Upper lobe of left lung (tissue), 6 donors: ENCODE data around the gene SSBP3. TPM values are rescaled to one million over a fixed set of nuclear protein-coding genes. Genes with fewer than 3 reads are reported as not detected.

Experiments
- ATAC-seq, 2 donors: fragments of 200-7000 bp; cut with Tn5 transposase; one replicate each; pipeline ENCODE4 v1.9.1; 2022; ENCODE audit warnings: mild to moderate bottlenecking in 2 of 2, moderate library complexity in 2 of 2; ENCODE audit not compliant: low FRiP score in 2 of 2
- DNase-seq, 2 donors: peaks; one replicate each; pipeline ENCODE4 v3.0.0-alpha.2; 2019 to 2020
- H3K27ac ChIP-seq, 4 donors: fragments of 200-600 bp; sonication (generic); one replicate each; pipeline ENCODE4 v1.5.1; 2016 to 2019
- H3K27me3 ChIP-seq, 4 donors: fragments of 200-600 bp; sonication (generic); one replicate each; pipeline ENCODE4 v1.5.1; 2017 to 2019
- H3K36me3 ChIP-seq, 4 donors: fragments of 200-600 bp; sonication (generic); one replicate each; pipeline ENCODE4 v1.5.1; 2016 to 2019
- H3K4me1 ChIP-seq, 4 donors: fragments of 200-600 bp; sonication (generic); one replicate each; pipeline ENCODE4 v1.5.1; 2018 to 2019
- H3K4me3 ChIP-seq, 4 donors: fragments of 200-600 bp; sonication (generic); one replicate each; pipeline ENCODE4 v1.5.1; 2017 to 2019; ENCODE audit warnings: mild to moderate bottlenecking in 2 of 4, moderate library complexity in 1 of 4
- H3K9me3 ChIP-seq, 4 donors: fragments of 200-600 bp; sonication (generic); one replicate each; pipeline ENCODE4 v1.5.1; 2018 to 2019
- EP300 ChIP-seq, 4 donors: sonication (generic); formaldehyde crosslinking; IDR thresholded peaks; one replicate each; pipeline ENCODE4 v1.5.1; 2017; ENCODE audit warnings: antibody characterized with exemption in 4 of 4, control low read depth in 2 of 4
- POLR2A ChIP-seq, 4 donors: fragments of 450-650 bp; IDR thresholded peaks; one replicate each; pipeline ENCODE4 v1.5.1; 2016 to 2017; ENCODE audit warnings: antibody characterized with exemption in 4 of 4, mild to moderate bottlenecking in 2 of 4
- POLR2AphosphoS5 ChIP-seq, 2 donors: sonication (generic); formaldehyde crosslinking; IDR thresholded peaks; one replicate each; pipeline ENCODE4 v1.5.1; 2017; ENCODE audit warnings: antibody characterized with exemption in 2 of 2
- WGBS, 2 donors: methylation state at CpG; one replicate each; pipeline ENCODE4 v1.1.5; 2017 to 2018; 5-methylcytosine and 5-hydroxymethylcytosine counted together
- total RNA-seq, 6 donors: library from RNA; depleted of rRNA in 4 of 6; stranded (reverse); fragments of >200 nt in 4 of 6; gene quantifications; one replicate each; pipeline versions ENCODE4 v1.1.0 to v1.2.1, GENCODE V29; 2016 to 2021
- TF ChIP-seq, protein P1 (sequence below), 6 experiments: fragments of 450-650 bp in 4 of 6; fragments of 200-600 bp in 2 of 6; sonication (generic) in 2 of 6; IDR thresholded peaks; one replicate each; pipeline ENCODE4 v1.5.1; 2016 to 2019; ENCODE audit warnings: antibody characterized with exemption in 6 of 6
- donor health status: DM: no; HTN: no; CAD: no; lungs with moderate emphysema.
- donor health status: DM: no; HTN: yes; CAD: no; lungs with severe emphysema.

Gene SSBP3
- total RNA-seq, 6 donors from 2014 or later, result 17.8 to 35.6 (median 26.4) TPM

DNA sequence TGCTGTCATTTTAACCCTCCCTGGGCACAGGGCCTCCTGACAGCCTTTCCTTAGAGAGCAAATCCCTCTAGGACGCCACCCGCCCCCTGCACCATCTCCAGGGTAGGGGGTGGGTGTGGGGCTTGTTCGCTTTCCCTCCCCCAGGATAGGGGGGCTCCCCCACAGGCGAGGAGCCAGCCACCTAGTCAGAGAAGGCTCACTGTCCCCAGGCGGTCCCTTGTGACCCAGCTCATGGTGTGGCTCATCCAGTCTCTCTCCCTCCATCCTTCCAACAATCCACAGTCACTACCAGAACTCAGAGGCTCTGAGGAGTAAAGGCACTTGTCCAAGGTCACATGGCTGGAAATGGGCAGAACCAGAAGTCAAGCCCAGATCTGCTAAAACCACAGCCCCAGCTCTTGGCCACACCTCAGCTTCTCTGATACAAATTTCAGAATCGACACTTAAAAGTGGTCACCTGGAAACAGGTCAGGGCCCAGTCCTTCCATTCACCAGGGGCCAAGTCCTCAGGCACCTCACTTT, 116.4 kb downstream of the SSBP3 start:
- H3K9me3 ChIP-seq, result no peaks in the 10 kb centered on the region
- TF ChIP-seq, protein P1, sequence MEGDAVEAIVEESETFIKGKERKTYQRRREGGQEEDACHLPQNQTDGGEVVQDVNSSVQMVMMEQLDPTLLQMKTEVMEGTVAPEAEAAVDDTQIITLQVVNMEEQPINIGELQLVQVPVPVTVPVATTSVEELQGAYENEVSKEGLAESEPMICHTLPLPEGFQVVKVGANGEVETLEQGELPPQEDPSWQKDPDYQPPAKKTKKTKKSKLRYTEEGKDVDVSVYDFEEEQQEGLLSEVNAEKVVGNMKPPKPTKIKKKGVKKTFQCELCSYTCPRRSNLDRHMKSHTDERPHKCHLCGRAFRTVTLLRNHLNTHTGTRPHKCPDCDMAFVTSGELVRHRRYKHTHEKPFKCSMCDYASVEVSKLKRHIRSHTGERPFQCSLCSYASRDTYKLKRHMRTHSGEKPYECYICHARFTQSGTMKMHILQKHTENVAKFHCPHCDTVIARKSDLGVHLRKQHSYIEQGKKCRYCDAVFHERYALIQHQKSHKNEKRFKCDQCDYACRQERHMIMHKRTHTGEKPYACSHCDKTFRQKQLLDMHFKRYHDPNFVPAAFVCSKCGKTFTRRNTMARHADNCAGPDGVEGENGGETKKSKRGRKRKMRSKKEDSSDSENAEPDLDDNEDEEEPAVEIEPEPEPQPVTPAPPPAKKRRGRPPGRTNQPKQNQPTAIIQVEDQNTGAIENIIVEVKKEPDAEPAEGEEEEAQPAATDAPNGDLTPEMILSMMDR (IDR thresholded peaks at IDR 0.05), result no peak
- no peak for TF ChIP-seq POLR2AphosphoS5 (IDR thresholded peaks at IDR 0.05)
- TF ChIP-seq EP300 (IDR thresholded peaks at IDR 0.05), result no peak
- no peak for TF ChIP-seq POLR2A (IDR thresholded peaks at IDR 0.05)
- ATAC-seq (no peak), DNase-seq (no peak)
- H3K27ac ChIP-seq, result peak overlapping the region; percentile 7 to 61 (median 26)
- H3K4me3 ChIP-seq, result no peak overlapping the region
- H3K36me3 ChIP-seq, result no peaks in the 10 kb centered on the region
- 85% methylated on average over 3 to 6 of the region's 6 CpGs for WGBS, 2 donors
- H3K4me1 ChIP-seq, result peaks cover 40 to 57% (median 45%) of the 10 kb centered on the region in 4 donors
- H3K27me3 ChIP-seq, result no peaks in the 10 kb centered on the region

- Histone ChIP-seq H3K4me1 (peaks cover 41 to 57% (median 49%) of the 10 kb centered on the region in 4 donors), H3K27me3 (no peaks in the 10 kb centered on the region), H3K36me3 (no peaks in the 10 kb centered on the region), H3K9me3 (no peaks in the 10 kb centered on the region), H3K4me3 (no peak overlapping the region), H3K27ac (peak overlapping the region; percentile 31 to 70 (median 63))
- no peak for ATAC-seq
- no peak for DNase-seq
- 80% methylated on average over 9 of the region's 9 CpGs for WGBS, 2 donors
- TF ChIP-seq POLR2A (IDR thresholded peaks at IDR 0.05) (no peak), POLR2AphosphoS5 (IDR thresholded peaks at IDR 0.05) (no peak), EP300 (IDR thresholded peaks at IDR 0.05) (no peak)
- TF ChIP-seq, protein P1 (IDR thresholded peaks at IDR 0.05), result no peak
These were observed 118.4 kb downstream of the SSBP3 start for GRCh38 chr1:54287801-54288211.

DNA sequence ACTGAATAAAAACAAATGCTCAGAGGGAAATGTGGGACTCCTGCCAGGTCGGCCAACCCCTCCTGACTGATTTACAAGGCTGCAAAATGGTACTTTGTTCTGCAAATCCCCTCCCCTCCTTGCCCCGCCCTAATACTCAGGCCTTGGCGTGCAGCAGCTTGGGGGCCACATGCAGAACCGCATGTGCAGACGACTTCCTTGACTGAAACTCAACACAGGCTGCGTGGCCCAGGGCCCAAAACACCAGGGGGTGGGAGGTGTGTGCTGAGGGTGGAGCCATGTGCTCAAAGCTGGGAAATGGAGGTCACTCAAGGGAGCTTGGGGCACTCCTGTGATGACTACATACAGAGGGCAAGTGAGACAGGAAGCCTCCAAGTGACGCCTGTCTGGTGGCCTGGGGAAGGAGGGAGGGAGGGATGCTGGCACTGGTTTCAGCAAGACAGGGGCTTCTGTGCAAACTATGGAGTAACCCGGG, 119.0 kb downstream of the SSBP3 start:
- H3K4me1 ChIP-seq, result peaks cover 41 to 57% (median 52%) of the 10 kb centered on the region in 4 donors

DNA sequence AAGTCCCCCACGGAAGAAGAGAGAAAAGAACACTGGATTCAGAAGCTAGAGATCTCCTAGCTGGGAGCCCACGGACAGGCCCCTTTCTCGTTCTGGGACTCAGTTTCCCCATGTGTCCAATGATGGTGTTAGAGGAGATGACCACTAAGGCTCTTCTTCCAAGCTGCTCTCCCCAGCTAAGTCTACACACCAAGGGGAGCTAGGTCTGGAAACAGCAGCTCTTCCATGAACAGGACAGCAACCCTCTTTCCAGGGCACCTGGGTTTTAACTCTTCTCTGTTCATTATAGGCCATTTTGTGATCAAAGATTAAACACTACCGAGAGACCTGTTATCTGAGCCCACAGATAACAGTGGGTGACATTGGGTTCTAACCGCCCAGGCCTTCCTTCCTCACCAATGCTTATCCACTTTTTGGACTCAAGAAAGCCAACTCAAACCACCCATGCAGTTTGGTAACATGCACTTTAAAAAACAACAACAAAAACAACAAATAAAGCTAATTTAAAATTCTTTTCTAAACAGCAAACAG, 120.3 kb downstream of the SSBP3 start:
- H3K27me3 ChIP-seq, result no peaks in the 10 kb centered on the region
- H3K9me3 ChIP-seq, result no peaks in the 10 kb centered on the region
- no peak for DNase-seq
- 92 to 97% methylated on average over 5 of the region's 5 CpGs for WGBS, 2 donors
- H3K36me3 ChIP-seq, result no peaks in the 10 kb centered on the region
- ATAC-seq, result no peak
- TF ChIP-seq, protein P1 (IDR thresholded peaks at IDR 0.05), result no peak
- TF ChIP-seq POLR2AphosphoS5 (IDR thresholded peaks at IDR 0.05), result no peak
- TF ChIP-seq POLR2A (IDR thresholded peaks at IDR 0.05), result no peak
- TF ChIP-seq EP300 (IDR thresholded peaks at IDR 0.05), result no peak
- peak overlapping the region; percentile 3 to 70 (median 63) for H3K27ac ChIP-seq
- peaks cover 36 to 55% (median 47%) of the 10 kb centered on the region in 4 donors for H3K4me1 ChIP-seq
- H3K4me3 ChIP-seq, result no peak overlapping the region

More for the DNA sequence above, 119.0 kb downstream of the SSBP3 start:
- WGBS, 2 donors, result 10 to 19% methylated on average over 4 to 8 of the region's 8 CpGs
- Histone ChIP-seq H3K4me3 (no peak overlapping the region), H3K9me3 (no peaks in the 10 kb centered on the region), H3K27ac (peak overlapping the region; percentile 31 to 70 (median 63)), H3K36me3 (no peaks in the 10 kb centered on the region), H3K27me3 (no peaks in the 10 kb centered on the region)
- ATAC-seq (peak; percentile 57 to 78), DNase-seq (peak in 1 of 2 donors; percentile 78)
- peak in 2 of 4 donors; percentile 48 to 60 for TF ChIP-seq EP300 (IDR thresholded peaks at IDR 0.05)
- TF ChIP-seq POLR2AphosphoS5 (IDR thresholded peaks at IDR 0.05), result peak; percentile 72 to 80
- TF ChIP-seq POLR2A (IDR thresholded peaks at IDR 0.05), result no peak
- TF ChIP-seq, protein P1 (IDR thresholded peaks at IDR 0.05), result no peak
